HG02852 (cell line): ENCODE measurements around the gene MAMDC2.

Source experiments
- ATAC-seq: cut with Tn5 transposase; IDR thresholded peaks from one replicate; pipeline ENCODE4 v1.9.1; 2021; ENCODE audit warnings: mild to moderate bottlenecking, moderate library complexity; ENCODE audit not compliant: unreplicated experiment

MAMDC2 gene, protein sequence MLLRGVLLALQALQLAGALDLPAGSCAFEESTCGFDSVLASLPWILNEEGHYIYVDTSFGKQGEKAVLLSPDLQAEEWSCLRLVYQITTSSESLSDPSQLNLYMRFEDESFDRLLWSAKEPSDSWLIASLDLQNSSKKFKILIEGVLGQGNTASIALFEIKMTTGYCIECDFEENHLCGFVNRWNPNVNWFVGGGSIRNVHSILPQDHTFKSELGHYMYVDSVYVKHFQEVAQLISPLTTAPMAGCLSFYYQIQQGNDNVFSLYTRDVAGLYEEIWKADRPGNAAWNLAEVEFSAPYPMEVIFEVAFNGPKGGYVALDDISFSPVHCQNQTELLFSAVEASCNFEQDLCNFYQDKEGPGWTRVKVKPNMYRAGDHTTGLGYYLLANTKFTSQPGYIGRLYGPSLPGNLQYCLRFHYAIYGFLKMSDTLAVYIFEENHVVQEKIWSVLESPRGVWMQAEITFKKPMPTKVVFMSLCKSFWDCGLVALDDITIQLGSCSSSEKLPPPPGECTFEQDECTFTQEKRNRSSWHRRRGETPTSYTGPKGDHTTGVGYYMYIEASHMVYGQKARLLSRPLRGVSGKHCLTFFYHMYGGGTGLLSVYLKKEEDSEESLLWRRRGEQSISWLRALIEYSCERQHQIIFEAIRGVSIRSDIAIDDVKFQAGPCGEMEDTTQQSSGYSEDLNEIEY

DNA sequence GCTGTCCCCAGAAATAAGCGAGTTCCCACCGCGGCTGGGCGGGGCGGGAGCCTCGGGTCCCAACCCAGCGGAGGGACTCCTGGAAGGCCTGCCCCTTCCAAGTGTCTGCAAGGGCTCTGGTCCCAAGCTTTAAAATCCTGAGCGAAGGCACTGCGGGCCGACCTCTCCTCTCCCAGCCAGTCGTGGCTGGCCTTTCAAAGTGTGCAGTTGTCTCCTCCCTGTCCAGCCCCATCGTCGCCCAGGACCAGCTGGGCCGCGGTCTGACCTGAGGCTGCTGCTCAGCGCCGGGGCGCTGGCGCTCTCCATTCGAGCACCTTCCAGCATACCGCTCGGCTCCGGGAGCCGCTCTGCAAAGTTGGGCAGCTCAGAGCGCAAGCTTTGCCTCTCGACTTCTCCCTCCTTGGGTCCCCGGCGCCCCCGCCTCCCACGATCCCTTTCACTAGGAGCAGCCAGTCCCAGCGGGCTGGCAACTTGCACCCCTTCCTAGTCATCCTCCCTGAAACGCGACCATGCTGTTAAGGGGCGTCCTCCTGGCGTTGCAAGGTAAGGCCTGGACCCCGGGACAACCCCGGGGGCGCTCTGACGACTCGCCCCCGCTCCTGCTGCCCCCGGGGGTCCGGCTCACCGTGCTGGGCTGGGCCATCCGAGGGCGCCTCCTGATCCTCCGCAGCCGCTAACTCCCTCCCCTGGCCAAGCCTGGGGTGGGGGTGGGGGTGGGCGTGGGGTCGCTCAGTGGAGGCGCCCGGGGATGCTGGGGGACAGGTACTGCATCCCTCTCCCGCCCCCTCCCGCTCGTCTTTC, at the start of gene MAMDC2:
TSS of gene MAMDC2 (plus strand) at position 160 of the 801 bp plus-strand sequence. CDS start at position 510, 350 bp downstream.
- no peak for ATAC-seq

DNA sequence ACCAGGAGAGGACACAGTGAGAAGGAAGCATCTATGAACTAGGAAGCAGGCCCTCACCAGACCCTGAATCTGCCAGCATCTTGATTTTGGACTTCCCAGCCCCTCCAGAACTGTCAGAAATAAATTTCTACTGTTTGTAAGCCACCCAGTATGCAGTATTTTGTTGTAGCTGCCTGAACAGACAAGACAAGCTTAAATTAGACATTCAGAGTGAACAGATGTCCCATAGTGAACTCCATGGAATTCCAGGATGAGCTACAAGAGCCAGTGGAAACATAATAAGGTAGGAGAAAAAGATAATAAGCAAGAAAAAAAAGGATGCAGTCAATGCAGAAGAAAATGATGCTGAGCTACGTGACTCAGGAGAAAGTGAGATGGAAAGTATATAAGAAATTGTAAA, 47.8 kb upstream of the MAMDC2 start:
- no peak for ATAC-seq

DNA sequence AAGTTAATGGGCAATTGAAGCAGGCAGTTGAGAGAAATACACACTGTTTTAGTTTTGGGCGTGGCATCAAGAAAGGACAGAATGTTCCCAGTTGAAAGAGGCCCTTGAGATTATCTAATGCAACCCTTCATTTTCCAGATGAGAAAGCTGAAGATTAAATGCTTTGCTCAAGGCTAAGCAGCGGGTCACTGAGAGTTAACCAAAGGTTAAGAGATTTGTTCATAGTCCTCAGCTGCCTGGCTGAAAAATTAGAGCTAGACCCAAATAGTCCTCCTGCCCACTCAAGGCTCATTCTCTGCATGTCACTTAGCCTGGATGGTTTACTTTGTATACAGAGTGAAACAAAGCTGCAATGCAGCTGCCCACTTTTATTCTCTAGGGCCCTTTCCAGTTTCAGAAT, 46.7 kb upstream of the MAMDC2 start:
- no peak for ATAC-seq

DNA sequence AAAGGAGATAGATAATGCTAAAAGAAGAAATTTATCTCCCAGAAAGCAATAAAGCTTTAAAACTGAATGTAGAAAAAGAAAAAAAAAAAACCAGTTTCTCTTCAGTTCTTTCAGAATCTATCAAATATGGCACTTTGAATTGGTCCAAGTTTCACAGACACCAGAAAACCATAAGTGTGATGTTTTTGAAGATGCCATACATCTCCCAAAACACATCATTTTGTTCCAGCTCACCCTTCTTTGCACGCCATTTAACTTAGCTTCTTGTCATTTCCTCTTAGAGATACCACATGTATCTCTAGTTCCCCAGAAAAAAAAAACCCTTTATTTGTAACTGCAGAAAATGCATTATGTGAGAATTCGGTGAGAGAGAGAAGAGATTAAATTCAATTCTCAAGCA, 46.1 kb upstream of the MAMDC2 start:
- ATAC-seq: no peak

DNA sequence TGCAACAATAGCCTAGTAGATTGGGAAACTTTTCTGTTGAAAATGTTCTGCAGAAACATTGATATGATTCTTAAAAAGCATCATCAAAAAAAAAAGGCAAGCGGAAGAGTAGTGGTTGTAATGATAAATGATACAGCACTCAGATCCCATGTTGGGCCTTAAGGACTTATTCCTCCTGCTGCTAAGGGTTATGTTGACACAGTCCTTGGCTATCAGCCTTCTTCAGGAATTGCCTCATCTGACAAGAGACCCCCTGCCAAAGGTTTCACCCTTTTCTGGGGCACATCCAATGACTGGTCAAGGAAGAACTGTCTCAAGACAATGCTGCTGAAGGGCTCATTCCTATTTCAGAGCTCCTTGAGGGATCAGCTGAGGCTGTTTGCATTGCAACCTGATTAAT, 44.3 kb upstream of the MAMDC2 start:
- no peak for ATAC-seq

DNA sequence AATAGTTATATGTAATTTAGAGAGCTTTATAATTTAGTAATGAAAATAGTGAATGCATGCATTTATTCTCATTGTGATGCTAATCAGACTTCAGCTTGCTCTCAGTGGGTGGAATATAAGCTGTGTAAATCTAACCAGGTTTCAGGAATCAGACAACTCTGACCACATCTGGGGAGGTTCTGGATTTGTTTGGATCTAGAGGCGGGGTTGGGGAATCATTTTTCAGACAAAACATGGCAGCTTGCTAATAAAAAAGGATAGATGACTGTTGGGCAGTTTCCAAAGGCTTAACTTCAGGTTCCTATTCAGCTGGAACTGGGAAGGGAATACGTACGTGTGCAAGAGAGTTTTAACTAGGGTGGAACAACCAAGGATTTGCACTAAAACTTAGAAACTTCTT, 43.2 kb upstream of the MAMDC2 start:
- ATAC-seq: no peak

DNA sequence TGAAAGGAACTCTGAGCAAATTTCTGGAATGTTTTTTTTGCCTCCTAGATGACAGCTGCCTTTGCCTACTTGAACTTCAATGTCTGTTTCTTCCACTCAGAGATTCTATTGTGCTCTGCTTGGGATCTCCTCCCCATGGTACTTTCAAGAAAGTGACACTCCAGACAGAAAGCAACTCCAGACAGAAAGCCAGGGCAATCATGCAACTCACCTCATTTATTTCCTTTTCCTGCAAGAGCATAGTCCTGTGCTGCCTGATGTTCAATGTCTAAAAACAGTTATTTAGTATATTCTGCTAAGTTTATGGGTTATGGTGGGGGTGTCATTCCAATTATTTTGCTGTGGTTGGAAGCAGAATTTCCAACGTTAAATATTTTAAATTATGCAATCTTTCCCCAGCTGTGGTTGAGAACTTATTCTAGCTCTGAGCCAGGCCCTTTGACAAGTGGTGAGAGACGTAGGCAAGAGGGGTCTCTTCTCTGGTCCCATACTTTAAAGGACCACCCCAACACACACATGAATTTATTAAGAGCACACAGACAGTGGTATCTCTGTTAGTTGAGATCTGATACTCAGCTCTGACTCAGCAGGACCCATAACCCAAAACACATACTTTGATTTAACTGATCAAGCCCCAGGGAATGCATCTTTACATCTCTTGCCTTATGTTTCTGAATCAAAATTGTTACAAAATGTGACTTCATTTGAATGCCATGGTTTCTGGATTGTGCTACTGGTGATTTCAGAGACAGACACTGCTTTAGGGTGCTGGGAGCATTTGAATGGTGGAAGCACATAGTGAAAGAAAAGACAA, 39.5 kb upstream of the MAMDC2 start:
- no peak for ATAC-seq

DNA sequence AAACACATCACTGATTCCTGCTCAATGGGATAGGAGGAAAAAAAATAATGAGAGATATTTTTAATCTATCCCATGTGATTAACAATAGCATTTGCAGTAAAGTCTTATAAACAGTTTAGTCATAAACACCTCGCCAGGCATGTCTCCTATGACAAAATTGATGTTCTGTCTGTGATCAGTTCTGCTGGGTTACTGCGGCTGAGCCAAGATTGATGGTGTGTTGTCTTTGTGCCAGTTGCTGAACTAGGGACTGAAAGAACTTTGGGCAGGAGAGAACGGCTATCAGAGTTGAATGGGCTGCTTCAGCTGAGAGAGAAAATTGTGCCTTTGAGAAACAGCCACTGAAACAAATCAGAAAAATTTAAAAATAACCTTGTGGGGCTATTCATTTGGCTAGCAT, 37.3 kb upstream of the MAMDC2 start:
- ATAC-seq: no peak

DNA sequence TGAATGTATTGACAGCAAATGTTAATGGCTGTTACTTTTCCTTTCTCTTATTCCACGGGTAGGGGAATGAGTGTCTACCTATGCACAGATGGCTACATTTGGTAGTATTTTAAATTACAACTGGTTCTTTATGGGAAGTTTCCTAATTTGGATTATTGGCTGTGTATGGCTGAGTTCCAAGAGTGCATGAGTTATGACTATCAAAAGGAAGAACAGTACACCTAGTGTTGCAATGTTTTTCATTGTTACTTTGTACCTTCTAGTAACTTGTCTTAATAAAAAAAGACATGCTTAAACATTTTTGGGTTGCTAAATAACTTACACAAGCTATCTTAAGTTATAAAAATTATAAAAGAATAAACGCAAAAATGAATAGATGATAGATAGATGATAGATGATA, 35.8 kb upstream of the MAMDC2 start:
- ATAC-seq: no peak

DNA sequence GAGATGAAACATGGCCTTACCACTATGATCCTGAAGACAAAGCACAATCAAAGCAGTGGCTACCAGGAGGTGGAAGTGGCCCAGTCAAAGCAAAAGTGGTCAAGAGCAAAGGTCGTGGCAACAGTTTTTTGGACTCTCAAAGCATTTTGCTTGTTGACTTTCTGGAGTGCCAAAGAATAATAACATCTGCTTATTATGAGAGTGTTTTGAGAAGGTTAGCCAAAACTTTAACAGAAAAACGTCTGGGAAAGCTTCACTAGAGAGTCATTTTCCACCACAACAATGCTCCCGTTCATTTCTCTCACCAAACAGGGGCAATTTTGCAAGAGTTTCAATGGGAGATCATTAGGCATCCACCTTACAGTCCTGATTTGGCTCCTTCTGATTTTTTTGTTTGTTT, 33.6 kb upstream of the MAMDC2 start:
- ATAC-seq: no peak

DNA sequence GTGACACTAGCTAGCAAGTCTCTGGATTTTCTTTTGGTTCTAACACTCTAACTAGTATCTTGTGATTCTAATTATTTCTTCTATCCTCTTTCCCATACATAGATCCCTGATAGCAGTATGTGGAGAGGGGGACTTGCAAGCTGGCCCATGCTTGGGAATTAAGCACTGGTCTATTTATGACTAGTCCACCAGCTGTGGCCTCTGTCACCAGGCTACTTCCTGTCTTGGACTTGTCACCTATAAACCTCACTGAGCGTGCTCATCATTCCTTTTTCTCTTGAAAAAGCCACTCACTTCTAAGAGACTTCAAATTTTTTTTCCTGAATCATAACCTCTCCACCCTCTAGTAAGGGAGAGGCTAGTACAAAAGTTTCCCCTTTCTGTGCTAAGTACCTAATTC, 32.3 kb upstream of the MAMDC2 start:
- ATAC-seq: no peak

DNA sequence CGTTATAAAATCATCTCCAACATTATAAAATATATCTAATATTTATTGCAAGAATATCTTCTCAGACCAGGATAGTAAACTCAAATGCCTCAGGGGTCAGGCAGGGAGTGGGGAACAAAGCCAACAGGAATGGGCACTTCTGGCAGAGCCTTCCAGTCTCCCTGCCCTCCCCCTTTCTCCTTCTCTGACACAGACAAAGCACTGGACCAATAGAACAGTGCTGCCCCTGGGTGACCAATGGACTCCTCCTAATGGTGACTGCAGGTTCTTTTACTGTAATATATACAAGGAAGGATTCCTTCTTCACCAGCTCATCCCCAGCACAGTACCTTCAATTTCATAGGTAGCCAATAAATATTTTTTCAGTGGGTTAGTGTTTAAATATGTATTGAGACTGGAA, 31.1 kb upstream of the MAMDC2 start:
- no peak for ATAC-seq

DNA sequence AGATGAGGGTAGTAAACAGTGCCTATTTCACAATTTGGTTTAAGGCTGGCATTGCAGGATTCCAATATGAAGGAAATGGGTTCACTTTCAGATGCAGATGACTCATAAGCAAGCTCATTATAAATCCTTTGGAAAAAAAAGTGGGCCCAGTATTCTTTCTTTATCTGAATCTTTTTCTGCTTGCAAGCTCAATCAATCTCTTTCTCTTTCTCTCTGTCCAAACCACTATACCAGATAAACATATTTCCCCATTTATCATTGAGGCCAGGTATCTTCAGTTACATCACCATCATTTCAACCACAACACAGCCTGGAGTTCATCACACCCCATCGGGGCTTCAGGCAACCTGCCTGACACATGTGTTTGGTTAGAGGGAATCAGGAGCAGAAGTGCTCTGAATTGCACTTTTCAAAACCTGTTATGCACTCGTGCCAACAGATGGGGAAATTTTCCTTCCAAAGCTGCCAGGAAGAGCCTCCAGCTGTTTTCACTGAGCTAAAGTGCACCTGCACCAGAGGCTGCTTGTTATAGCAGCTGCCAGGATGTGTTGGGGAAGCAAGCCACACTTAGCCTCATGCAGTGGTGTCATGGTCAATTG, 30.0 kb upstream of the MAMDC2 start:
- ATAC-seq: no peak

DNA sequence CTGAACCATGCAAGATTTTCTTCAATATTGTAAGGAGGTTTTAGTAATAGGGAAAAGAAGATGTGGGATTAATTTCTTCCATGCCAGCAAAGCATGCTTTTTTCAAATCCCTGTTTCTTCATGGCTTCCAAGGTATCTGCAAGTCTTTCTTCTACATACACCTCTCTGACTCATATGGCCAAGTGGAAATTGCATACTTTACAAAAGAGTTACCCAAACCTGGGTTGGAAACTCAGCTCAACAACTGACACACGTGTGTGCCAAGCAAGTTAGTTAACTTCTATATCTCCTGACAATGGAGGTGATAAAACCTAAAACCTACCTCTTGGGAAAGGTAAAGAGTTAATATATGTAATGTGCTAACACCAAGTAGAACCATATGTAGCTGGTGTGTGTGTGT, 28.5 kb upstream of the MAMDC2 start:
- ATAC-seq: no peak

DNA sequence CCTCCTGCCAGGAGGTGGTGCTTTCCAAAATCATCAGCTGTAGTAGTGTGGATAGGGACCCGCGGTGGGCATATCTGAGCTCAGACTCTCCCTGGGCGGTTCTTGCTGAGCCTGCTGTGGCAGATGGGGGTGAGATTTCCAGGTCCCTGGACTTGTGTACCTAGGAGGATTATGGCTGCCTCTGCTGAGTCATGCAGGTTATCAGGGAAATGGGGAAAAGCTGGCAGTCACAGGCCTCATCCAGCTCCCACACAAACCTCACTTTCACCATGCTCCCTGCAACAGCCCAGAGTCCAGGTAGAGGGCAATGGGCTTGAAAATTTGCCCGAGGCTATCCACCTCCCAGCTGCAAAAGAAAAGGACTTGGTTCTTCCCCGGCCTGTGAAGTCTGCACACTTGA, 23.4 kb upstream of the MAMDC2 start:
- ATAC-seq: no peak

DNA sequence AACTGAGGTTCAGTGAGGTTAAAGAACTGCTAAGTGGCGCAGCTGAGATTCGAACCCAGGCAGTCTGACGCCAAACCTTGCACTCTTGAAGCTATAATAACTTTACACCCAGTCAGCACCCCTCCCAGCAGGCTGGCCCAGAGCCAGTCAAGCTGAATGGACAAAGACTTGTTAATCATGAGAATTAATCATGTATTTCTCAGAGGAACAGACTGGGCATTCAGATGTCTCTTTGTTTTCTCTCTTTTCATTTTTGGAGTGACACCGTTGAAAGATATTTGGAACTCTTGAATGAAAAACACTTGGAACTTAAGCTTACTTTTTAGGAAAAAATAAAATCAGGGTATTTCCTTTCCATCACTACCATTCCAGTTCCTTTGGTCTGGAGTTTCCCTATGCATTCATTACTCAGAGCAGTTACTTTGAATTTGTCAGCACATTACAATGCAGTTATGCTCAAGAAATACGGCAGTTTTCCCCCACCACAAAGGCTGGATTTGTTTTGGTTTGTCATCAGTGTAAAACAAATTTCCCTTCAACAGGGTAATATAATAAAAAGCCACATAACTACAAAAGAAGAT, 22.6 kb upstream of the MAMDC2 start:
- no peak for ATAC-seq

DNA sequence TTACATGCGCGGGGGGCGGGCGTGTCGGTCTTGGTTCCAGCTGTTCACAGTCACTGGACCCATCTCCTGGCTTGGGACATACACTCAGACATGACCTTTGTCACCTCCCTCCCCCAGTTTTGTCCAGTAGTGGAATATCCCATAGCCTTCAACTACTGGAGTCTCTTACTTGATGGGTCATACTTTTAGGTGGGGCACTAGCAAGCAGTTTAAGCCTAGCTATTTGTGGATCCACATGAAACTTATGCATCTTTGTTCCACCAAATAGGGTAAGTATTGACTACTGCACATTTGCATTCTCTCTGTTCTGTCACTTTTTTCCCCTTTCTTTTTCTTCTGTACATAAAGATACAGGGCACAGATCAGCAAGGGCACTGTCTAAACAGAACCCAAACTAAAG, 15.4 kb upstream of the MAMDC2 start:
- no peak for ATAC-seq

DNA sequence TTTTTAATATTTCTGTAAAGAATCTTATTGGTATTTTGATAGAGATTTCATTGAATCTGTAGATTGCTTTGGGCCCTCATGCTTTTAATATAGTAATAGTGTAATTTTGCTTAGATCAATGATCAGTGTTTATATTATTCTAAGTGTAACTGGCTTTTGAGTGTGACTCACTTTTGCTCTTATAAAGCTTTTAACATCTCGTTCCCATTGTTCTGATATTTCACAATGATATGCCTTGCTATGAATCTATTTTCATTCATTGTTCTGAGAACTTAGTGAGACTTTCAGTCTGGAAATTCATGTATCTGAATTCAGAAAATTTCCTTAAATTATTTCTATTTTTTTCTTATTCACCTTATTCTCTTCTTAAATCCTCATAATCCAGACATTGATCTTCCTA, 13.5 kb upstream of the MAMDC2 start:
- ATAC-seq: no peak

DNA sequence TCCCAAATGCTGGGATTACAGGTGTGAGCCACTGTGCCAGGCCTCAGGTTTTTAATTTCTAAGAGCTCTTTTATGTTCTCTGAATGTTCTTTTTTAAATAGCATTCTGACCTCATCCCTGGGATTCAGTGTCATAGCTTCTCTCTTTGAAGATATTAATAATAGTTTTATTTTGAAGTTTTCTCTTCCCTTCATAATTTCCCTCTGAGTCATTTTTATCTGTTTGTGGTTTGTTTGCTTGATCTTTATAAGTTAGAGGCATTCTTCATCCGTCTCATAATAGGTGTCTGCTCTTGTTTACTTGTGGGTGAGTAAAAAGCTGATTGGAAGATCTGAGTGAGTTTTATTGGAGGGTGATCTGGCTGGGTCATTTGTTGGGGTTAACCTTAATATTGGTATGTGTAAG, 12.5 kb upstream of the MAMDC2 start:
- no peak for ATAC-seq

DNA sequence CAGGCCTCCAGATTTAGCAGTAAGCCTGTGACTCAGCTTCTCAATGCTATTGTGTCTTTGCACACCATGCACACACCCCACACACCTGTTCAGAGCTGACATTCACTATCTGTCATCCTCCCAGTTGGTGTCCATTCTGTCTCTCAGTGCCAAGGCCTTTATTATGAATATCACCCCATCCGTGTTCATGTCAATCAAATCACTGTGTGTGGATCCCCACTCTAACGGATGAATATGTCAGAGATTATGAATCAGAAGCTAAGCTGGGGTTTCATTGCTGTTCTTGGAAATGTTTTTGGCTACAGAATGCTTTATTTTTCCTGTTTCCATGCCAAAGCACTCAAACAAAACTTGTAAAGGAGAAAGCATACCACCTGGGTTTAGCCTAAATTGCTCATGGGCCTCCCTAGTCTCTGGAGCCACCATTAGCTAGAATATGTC, 9.4 kb upstream of the MAMDC2 start:
- ATAC-seq: no peak
